ENCODE measurements around the gene COA1.

COA1 gene

GRCh38 chr7:43655584-43655983, 73.7 kb downstream of the COA1 start:
- Mint-ChIP-seq H3K27me3 (no peaks in the 10 kb centered on the region), H3K36me3 (ENCODE audit: low read depth) (peaks cover 70% of the 10 kb centered on the region), H3K4me3 (no peak overlapping the region), H3K27ac (no peak overlapping the region), H3K4me1 (ENCODE audit: low read depth) (peaks cover 30% of the 10 kb centered on the region), H3K9me3 (no peaks in the 10 kb centered on the region)
- intact Hi-C loops (cut with micrococcal nuclease) = no loop called here

- intact Hi-C loops (cut with micrococcal nuclease) = no loop called here
- H3K9me3 Mint-ChIP-seq = no peaks in the 10 kb centered on the region
- H3K4me1 Mint-ChIP-seq (ENCODE audit: low read depth) = peaks cover 32% of the 10 kb centered on the region
- H3K4me3 Mint-ChIP-seq = no peak overlapping the region
- H3K36me3 Mint-ChIP-seq (ENCODE audit: low read depth) = peaks cover 79% of the 10 kb centered on the region
- no peaks in the 10 kb centered on the region for H3K27me3 Mint-ChIP-seq
- H3K27ac Mint-ChIP-seq = no peak overlapping the region
Measured at GRCh38 chr7:43653891-43654504, 75.3 kb downstream of the COA1 start.

- Mint-ChIP-seq H3K36me3 (ENCODE audit: low read depth) (peaks cover 74% of the 10 kb centered on the region), H3K27ac (no peak overlapping the region), H3K4me1 (ENCODE audit: low read depth) (peaks cover 31% of the 10 kb centered on the region), H3K4me3 (no peak overlapping the region), H3K27me3 (no peaks in the 10 kb centered on the region), H3K9me3 (no peaks in the 10 kb centered on the region)
- intact Hi-C loops (cut with micrococcal nuclease) = no loop called here
Measured at GRCh38 chr7:43653466-43653865, 75.9 kb downstream of the COA1 start.

- no peaks in the 10 kb centered on the region for H3K27me3 Mint-ChIP-seq
- peaks cover 41% of the 10 kb centered on the region for H3K4me1 Mint-ChIP-seq (ENCODE audit: low read depth)
- H3K9me3 Mint-ChIP-seq = no peaks in the 10 kb centered on the region
- H3K4me3 Mint-ChIP-seq = no peak overlapping the region
- H3K36me3 Mint-ChIP-seq (ENCODE audit: low read depth) = peaks cover 68% of the 10 kb centered on the region
- intact Hi-C loops (cut with micrococcal nuclease) = no loop called here
- H3K27ac Mint-ChIP-seq = no peak overlapping the region
Measured at GRCh38 chr7:43652364-43652763, 77.0 kb downstream of the COA1 start.

GRCh38 chr7:43650457-43651052, 78.8 kb downstream of the COA1 start:
- Mint-ChIP-seq H3K9me3 (no peaks in the 10 kb centered on the region), H3K27me3 (no peaks in the 10 kb centered on the region), H3K4me1 (ENCODE audit: low read depth) (peaks cover 44% of the 10 kb centered on the region), H3K27ac (no peak overlapping the region), H3K4me3 (no peak overlapping the region), H3K36me3 (ENCODE audit: low read depth) (peaks cover 70% of the 10 kb centered on the region)
- intact Hi-C loops (cut with micrococcal nuclease) = no loop called here

- no peaks in the 10 kb centered on the region for H3K9me3 Mint-ChIP-seq
Measured at GRCh38 chr7:43649755-43650274, 79.5 kb downstream of the COA1 start.

GRCh38 chr7:43648473-43649406, 80.6 kb downstream of the COA1 start:
- intact Hi-C loops (cut with micrococcal nuclease) = no loop called here
- Mint-ChIP-seq H3K9me3 (no peaks in the 10 kb centered on the region), H3K4me3 (no peak overlapping the region), H3K4me1 (ENCODE audit: low read depth) (peaks cover 47% of the 10 kb centered on the region), H3K27ac (peak overlapping the region; percentile 55), H3K27me3 (no peaks in the 10 kb centered on the region), H3K36me3 (ENCODE audit: low read depth) (peaks cover 78% of the 10 kb centered on the region)

More at GRCh38 chr7:43649755-43650274, 79.5 kb downstream of the COA1 start:
- no peak overlapping the region for H3K4me3 Mint-ChIP-seq
- intact Hi-C loops (cut with micrococcal nuclease) = no loop called here
- H3K27ac Mint-ChIP-seq = no peak overlapping the region
- no peaks in the 10 kb centered on the region for H3K27me3 Mint-ChIP-seq
- H3K4me1 Mint-ChIP-seq (ENCODE audit: low read depth) = peaks cover 47% of the 10 kb centered on the region
- peaks cover 75% of the 10 kb centered on the region for H3K36me3 Mint-ChIP-seq (ENCODE audit: low read depth)

GRCh38 chr7:43647673-43648472, 81.5 kb downstream of the COA1 start:
- Mint-ChIP-seq H3K9me3 (no peaks in the 10 kb centered on the region), H3K4me3 (no peak overlapping the region), H3K27ac (peak overlapping the region; percentile 55), H3K27me3 (no peaks in the 10 kb centered on the region), H3K36me3 (ENCODE audit: low read depth) (peaks cover 82% of the 10 kb centered on the region), H3K4me1 (ENCODE audit: low read depth) (peaks cover 47% of the 10 kb centered on the region)
- intact Hi-C loops (cut with micrococcal nuclease) = no loop called here

- Mint-ChIP-seq H3K36me3 (ENCODE audit: low read depth) (peaks cover 82% of the 10 kb centered on the region), H3K4me3 (no peak overlapping the region), H3K27me3 (no peaks in the 10 kb centered on the region), H3K27ac (peak overlapping the region; percentile 55), H3K4me1 (ENCODE audit: low read depth) (peaks cover 47% of the 10 kb centered on the region), H3K9me3 (no peaks in the 10 kb centered on the region)
- intact Hi-C loops (cut with micrococcal nuclease) = no loop called here
Measured at GRCh38 chr7:43647339-43647672, 82.0 kb downstream of the COA1 start.

- intact Hi-C loops (cut with micrococcal nuclease) = no loop called here
- Mint-ChIP-seq H3K9me3 (no peaks in the 10 kb centered on the region), H3K36me3 (ENCODE audit: low read depth) (peaks cover 83% of the 10 kb centered on the region), H3K4me1 (ENCODE audit: low read depth) (peaks cover 46% of the 10 kb centered on the region), H3K27ac (no peak overlapping the region), H3K27me3 (no peaks in the 10 kb centered on the region), H3K4me3 (no peak overlapping the region)
Measured at GRCh38 chr7:43646603-43647338, 82.6 kb downstream of the COA1 start.

- no peaks in the 10 kb centered on the region for H3K27me3 Mint-ChIP-seq
Measured at GRCh38 chr7:43645699-43646226, 83.6 kb downstream of the COA1 start.

GRCh38 chr7:43643846-43644245, 85.5 kb downstream of the COA1 start:
- Mint-ChIP-seq H3K4me3 (no peak overlapping the region), H3K36me3 (ENCODE audit: low read depth) (peaks cover 91% of the 10 kb centered on the region)

More at GRCh38 chr7:43645699-43646226, 83.6 kb downstream of the COA1 start:
- Mint-ChIP-seq H3K4me3 (no peak overlapping the region), H3K27ac (no peak overlapping the region), H3K36me3 (ENCODE audit: low read depth) (peaks cover 83% of the 10 kb centered on the region), H3K9me3 (no peaks in the 10 kb centered on the region), H3K4me1 (ENCODE audit: low read depth) (peaks cover 35% of the 10 kb centered on the region)
- intact Hi-C loops (cut with micrococcal nuclease) = no loop called here

More at GRCh38 chr7:43643846-43644245, 85.5 kb downstream of the COA1 start:
- Mint-ChIP-seq H3K27ac (no peak overlapping the region), H3K4me1 (ENCODE audit: low read depth) (peaks cover 20% of the 10 kb centered on the region), H3K27me3 (no peaks in the 10 kb centered on the region), H3K9me3 (no peaks in the 10 kb centered on the region)
- intact Hi-C loops (cut with micrococcal nuclease) = no loop called here

Measured in dendritic cell treated with granulocyte-macrophage colony-stimulating factor and Interleukin-4, amounts not matched to agents 40 ng/mL and 50 ng/mL, for 4 days (primary cell).